BJ (cell line): Measurements from ENCODE around the gene MFSD6L. TPM values are rescaled to one million over a fixed set of nuclear protein-coding genes. Genes with fewer than 3 reads are reported as not detected.

Experiments
- CTCF ChIA-PET: fragments of 350-600 bp; formaldehyde crosslinking; extraction: SDS; loops from one replicate; lab custom pipeline; 2021; ENCODE audit warnings: antibody characterized with exemption, inconsistent platforms; lab: Yijun Ruan, JAX
- POLR2A ChIA-PET: fragments of 300-600 bp; sonication (Branson Sonifier 250); formaldehyde crosslinking; extraction: SDS; loops from one replicate; lab custom pipeline; 2021; ENCODE audit warnings: antibody characterized with exemption; lab: Charles Lee
- DNase-seq: peaks from one replicate; pipeline ENCODE4 v3.0.0-alpha.2; 2011; ENCODE audit warnings: low read depth
- H3K27me3 ChIP-seq: 2 replicates; pipeline ENCODE4 v1.6.0; 2011; ENCODE audit warnings: low read length; ENCODE audit not compliant: control insufficient read depth, insufficient read depth
- H3K36me3 ChIP-seq: 2 replicates; pipeline ENCODE4 v1.5.1; 2011; ENCODE audit warnings: low read length; ENCODE audit not compliant: control insufficient read depth, insufficient read depth
- H3K4me3 ChIP-seq: 2 replicates; pipeline ENCODE4 v1.5.1; 2011; ENCODE audit warnings: low read depth, mild to moderate bottlenecking, control low read depth, low read length
- polyA plus RNA-seq: library from polyadenylated mRNA; depleted of rRNA; stranded (reverse); fragments of >200 nt; gene quantifications from 2 replicates; pipeline ENCODE4 v1.2.3, GENCODE V29; 2011
- TF ChIP-seq, protein P1 (sequence below): IDR thresholded peaks from 2 replicates; pipeline ENCODE4 v1.5.1; 2011; ENCODE audit warnings: low read depth, mild to moderate bottlenecking, control low read depth, inconsistent platforms, low read length, moderate library complexity; ENCODE audit not compliant: insufficient read depth

MFSD6L gene
- polyA plus RNA-seq, 1 experiment, result not detected

DNA sequence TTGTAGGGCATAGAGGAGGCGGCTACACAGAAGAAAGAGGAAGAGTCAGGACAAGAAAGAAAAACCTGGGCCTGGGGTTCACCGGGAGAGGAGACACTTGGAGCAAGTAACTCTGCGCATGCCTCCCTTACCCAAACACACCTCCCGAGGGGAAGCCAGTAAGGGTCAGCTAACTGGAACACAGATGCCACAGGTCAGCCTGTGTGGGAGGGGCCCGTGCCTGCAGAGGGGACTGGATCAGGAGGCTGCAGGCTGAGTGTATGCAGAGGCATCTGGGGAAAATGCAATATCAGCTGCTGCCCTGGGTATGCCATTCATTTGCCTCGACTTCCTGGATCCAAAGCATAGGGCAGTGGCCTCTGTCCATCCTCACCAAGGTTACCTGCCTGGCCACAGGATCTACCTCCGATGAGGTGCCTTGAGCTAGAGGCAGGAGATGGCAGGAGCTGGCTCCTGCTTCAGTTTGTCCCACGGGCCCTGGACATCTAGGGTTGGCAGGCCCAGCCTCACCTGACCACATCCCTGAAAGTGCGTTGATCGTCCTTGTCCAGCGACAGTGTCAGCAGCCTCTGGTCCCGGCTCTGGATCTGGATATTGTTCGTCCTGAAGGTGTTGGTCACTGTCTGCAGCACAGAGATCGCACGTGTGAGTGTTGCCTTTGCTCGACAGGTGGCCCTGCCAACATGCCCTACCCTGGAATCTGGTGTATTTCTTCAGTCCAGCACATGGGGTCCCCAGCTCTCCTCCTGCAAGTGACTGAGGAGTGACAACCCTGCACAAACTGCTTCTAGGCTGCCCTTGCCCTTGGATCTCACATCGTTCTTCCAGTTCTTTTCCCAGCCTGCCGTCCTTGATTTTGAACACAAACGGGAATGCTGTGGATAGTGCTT is 4.6 kb upstream of the MFSD6L start:
- no peak for DNase-seq
- ChIA-PET POLR2A (no interaction called here), CTCF (interaction anchor here (2.4 to 2.9 kb wide), 2 partner anchors 18 to 91 kb away, joined by 9 to 12 read pairs; no protein-coding TSS in a partner anchor)
- H3K27me3 ChIP-seq, result peaks cover under 1% of the 10 kb centered on the region
- TF ChIP-seq, protein P1, sequence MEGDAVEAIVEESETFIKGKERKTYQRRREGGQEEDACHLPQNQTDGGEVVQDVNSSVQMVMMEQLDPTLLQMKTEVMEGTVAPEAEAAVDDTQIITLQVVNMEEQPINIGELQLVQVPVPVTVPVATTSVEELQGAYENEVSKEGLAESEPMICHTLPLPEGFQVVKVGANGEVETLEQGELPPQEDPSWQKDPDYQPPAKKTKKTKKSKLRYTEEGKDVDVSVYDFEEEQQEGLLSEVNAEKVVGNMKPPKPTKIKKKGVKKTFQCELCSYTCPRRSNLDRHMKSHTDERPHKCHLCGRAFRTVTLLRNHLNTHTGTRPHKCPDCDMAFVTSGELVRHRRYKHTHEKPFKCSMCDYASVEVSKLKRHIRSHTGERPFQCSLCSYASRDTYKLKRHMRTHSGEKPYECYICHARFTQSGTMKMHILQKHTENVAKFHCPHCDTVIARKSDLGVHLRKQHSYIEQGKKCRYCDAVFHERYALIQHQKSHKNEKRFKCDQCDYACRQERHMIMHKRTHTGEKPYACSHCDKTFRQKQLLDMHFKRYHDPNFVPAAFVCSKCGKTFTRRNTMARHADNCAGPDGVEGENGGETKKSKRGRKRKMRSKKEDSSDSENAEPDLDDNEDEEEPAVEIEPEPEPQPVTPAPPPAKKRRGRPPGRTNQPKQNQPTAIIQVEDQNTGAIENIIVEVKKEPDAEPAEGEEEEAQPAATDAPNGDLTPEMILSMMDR, result no peak
- H3K36me3 ChIP-seq, result no peaks in the 10 kb centered on the region
- no peak overlapping the region for H3K4me3 ChIP-seq

DNA sequence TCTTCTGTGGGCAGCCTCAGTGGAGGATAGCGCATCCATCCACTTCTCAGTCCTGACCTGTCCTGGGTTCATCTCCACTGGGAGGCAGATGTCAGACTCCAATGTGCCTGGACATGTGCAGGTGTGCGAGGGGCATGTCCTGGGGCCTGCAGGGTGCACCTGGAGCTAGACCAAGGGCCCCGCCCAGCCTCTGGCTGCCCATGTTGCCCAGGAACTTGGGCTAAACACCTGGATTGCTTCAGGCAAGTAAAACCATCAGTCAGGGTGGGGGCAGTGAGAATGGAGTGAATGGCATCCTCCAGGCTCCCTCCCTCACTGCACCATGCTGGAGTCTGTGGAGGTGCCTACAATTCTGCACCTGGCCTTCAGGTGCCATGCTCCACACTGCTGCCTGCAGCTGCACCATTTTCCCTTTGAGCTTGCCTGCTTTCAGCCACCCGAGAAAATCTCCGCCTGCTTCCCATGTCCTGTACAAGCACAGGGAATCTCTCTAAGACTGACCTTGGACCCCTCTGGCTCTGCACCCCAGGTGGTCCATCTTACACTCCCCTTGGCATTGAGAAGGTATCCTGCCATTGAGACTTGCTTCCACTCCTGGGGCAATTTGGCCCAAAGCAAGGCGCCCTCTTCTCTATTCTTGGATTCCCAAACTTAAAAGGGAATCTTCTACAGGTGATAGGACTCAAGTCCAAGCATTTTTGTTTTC is 2.1 kb upstream of the MFSD6L start:
- TF ChIP-seq, protein P1, result no peak
- POLR2A ChIA-PET, result no interaction called here
- Histone ChIP-seq H3K4me3 (no peak overlapping the region), H3K36me3 (no peaks in the 10 kb centered on the region), H3K27me3 (peaks cover 8% of the 10 kb centered on the region)
- CTCF ChIA-PET, result interaction anchor here (2.9 kb wide), 1 partner anchor 15 kb away, joined by 9 read pairs; no protein-coding TSS in a partner anchor
- no peak for DNase-seq

DNA sequence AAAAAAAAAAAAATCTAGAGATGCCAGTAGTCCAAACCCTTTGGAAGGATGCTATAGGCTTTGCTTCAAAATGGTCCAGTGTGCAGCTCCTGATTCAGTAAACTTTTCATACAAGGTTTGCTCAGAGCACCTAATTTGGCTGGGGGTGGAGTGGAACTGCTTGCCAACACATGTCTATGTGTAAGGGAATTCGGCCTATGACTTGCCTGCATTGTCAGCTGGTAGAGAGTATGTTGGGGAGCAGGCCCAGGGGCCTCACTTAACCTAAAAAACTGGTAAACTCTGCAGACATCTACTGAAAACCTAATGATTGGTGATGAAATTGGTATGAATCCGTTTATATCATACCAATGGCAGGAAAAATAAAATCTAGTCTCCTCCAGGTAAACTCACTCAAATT is 1.5 kb upstream of the MFSD6L start:
- Histone ChIP-seq H3K27me3 (peaks cover 8% of the 10 kb centered on the region), H3K36me3 (no peaks in the 10 kb centered on the region), H3K4me3 (no peak overlapping the region)
- CTCF ChIA-PET, result interaction anchor here (1.0 to 1.1 kb wide), 2 partner anchors 9 to 98 kb away, joined by 3 read pairs; no protein-coding TSS in a partner anchor
- POLR2A ChIA-PET, result no interaction called here
- no peak for DNase-seq
- TF ChIP-seq, protein P1, result no peak

DNA sequence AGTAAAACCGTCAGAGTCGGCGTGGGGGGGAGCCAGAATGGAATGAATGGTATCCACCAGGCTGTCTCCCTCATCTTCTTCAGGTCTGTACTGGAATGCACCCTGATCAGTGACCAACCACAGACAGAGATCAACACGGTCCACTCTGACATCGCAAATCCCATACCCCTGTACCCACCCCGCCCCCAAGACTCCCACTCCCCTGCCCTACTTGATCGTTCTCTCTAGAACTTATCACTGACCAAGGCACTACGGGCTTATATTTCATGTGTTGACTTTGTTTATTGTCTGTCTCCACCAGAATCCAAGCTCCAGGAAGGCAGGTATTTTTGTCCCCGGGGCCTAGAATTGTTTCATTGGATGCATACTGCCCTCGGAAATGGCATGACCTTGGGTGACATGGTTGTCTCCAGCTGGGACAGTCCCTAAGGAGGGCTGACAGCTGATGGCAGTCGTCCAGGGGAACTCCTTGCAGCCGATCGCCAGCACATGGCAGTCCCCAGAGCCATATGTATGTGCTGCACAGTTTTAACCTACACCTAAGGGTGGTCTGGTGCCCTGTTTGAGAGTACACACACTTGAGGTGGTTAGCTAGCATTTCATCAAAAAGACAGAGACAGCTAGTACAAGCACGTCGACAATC is 526 bp upstream of the MFSD6L start:
- TF ChIP-seq, protein P1, result no peak
- Histone ChIP-seq H3K36me3 (no peaks in the 10 kb centered on the region), H3K4me3 (no peak overlapping the region), H3K27me3 (peaks cover 8% of the 10 kb centered on the region)
- CTCF ChIA-PET, result interaction anchor here (0.9 to 1.1 kb wide), 3 partner anchors 10 to 99 kb away, joined by 3 read pairs; no protein-coding TSS in a partner anchor
- POLR2A ChIA-PET, result no interaction called here
- DNase-seq, result no peak
